CD4-positive, alpha-beta T cell (primary cell): ENCODE data around the gene HS2ST1. TPM values are rescaled to one million over a fixed set of nuclear protein-coding genes. Genes with fewer than 3 reads are reported as not detected.

Experiments used
- ATAC-seq: fragments of 200-7000 bp; cut with Tn5 transposase; one replicate; pipeline ENCODE4 v1.10.0; 2022; ENCODE audit warnings: mild to moderate bottlenecking; ENCODE audit not compliant: poor library complexity
- CTCF ChIA-PET: fragments of 350-600 bp; sonication (Branson Sonifier 250); formaldehyde crosslinking; loops from one replicate; lab custom pipeline; 2021; ENCODE audit warnings: antibody characterized with exemption, inconsistent platforms; lab: Charles Lee
- POLR2A ChIA-PET: fragments of 350-600 bp; sonication (Branson Sonifier 250); formaldehyde crosslinking; loops from one replicate; lab custom pipeline; 2021; ENCODE audit warnings: antibody characterized with exemption, inconsistent platforms; lab: Charles Lee
- DNase-seq, 14 experiments: peaks; one replicate each; pipeline ENCODE4 v3.0.0-alpha.2; 2013 to 2020; ENCODE audit warnings: mixed read lengths in 2 of 14
- H3K27ac ChIP-seq, 2 donors: one replicate each; pipeline versions ENCODE4 v1.5.1 to v1.7.0; 2013; ENCODE audit warnings: low read length in 2 of 2, low read depth in 1 of 2, mild to moderate bottlenecking in 1 of 2
- H3K27me3 ChIP-seq, 2 experiments: 1 replicate in 1 of 2; 2 replicates in 1 of 2; pipeline versions ENCODE4 v1.6.1 to v1.7.0; 2013; ENCODE audit warnings: low read length in 2 of 2, control low read depth in 1 of 2, mild to moderate bottlenecking in 1 of 2, moderate library complexity in 1 of 2; ENCODE audit not compliant: insufficient read depth in 2 of 2, control insufficient read depth in 1 of 2
- H3K36me3 ChIP-seq: one replicate; pipeline ENCODE4 v1.6.1; 2013; ENCODE audit warnings: low read length, control low read depth; ENCODE audit not compliant: insufficient read depth
- H3K4me1 ChIP-seq: one replicate; pipeline ENCODE4 v1.6.1; 2013; ENCODE audit warnings: low read length, control low read depth; ENCODE audit not compliant: insufficient read depth
- H3K4me3 ChIP-seq: one replicate; pipeline ENCODE4 v1.5.1; 2013; ENCODE audit warnings: mild to moderate bottlenecking, low read length, moderate library complexity
- H3K9me3 ChIP-seq, 2 experiments: 1 replicate in 1 of 2; 2 replicates in 1 of 2; pipeline versions ENCODE4 v1.6.1 to v1.7.0; 2013; ENCODE audit warnings: low read length in 2 of 2, mild to moderate bottlenecking in 2 of 2, control low read depth in 1 of 2, moderate library complexity in 1 of 2; ENCODE audit not compliant: control insufficient read depth in 1 of 2, insufficient read depth in 1 of 2
- H3K27ac Mint-ChIP-seq: one replicate; pipeline ENCODE4 v1.8.0; 2020; ENCODE audit warnings: mixed read lengths
- H3K27me3 Mint-ChIP-seq: one replicate; pipeline ENCODE4 v1.8.0; 2021; ENCODE audit warnings: mixed read lengths
- H3K36me3 Mint-ChIP-seq: one replicate; pipeline ENCODE4 v1.8.0; 2021; ENCODE audit warnings: low read depth, mixed read lengths
- H3K4me1 Mint-ChIP-seq: one replicate; pipeline ENCODE4 v1.8.0; 2021; ENCODE audit warnings: low read depth, mixed read lengths
- H3K4me3 Mint-ChIP-seq: one replicate; pipeline ENCODE4 v1.8.0; 2020; ENCODE audit warnings: mild to moderate bottlenecking, mixed read lengths
- H3K9me3 Mint-ChIP-seq: one replicate; pipeline ENCODE4 v1.8.0; 2020; ENCODE audit warnings: mixed read lengths
- CTCF ChIP-seq: fragments of 200-600 bp; IDR thresholded peaks from one replicate; pipeline ENCODE4 v1.8.0; 2022; ENCODE audit warnings: antibody characterized with exemption, mild to moderate bottlenecking
- intact Hi-C, 2 experiments: fragments of 100-400 bp; cut with DNase I in 1 of 2; cut with micrococcal nuclease in 1 of 2; formaldehyde crosslinking; loops; one replicate each; pipeline versions ENCODE4 v1.15.1 to v1.9.0; 2023 to 2025; cut with DNase I, micrococcal nuclease
- total RNA-seq, 174 experiments: library from RNA in 2 of 174; stranded (reverse) in 2 of 174; gene quantifications; one replicate each; pipeline ENCODE4 v1.2.3 and lab custom pipeline; 2021 to 2026

Gene HS2ST1
- total RNA-seq, 2 experiments from 2014 or later: 6.7 to 6.9 TPM

- Mint-ChIP-seq H3K4me1 (peaks cover 11% of the 10 kb centered on the region), H3K36me3 (peaks cover 7% of the 10 kb centered on the region), H3K27ac (no peak overlapping the region), H3K4me3 (no peak overlapping the region), H3K27me3 (no peaks in the 10 kb centered on the region), H3K9me3 (no peaks in the 10 kb centered on the region)
- no peak for DNase-seq
- POLR2A ChIA-PET: no interaction called here
- intact Hi-C loops: no loop called here
- no peak overlapping the region for H3K4me3 ChIP-seq
- no peaks in the 10 kb centered on the region for H3K36me3 ChIP-seq
- no peaks in the 10 kb centered on the region for H3K4me1 ChIP-seq
- no peaks in the 10 kb centered on the region for H3K27me3 ChIP-seq
- CTCF ChIA-PET: interaction anchor here (0.6 to 1.2 kb wide), 2 partner anchors 52 to 547 kb away, joined by 3 read pairs; no protein-coding TSS in a partner anchor
- no peak for ATAC-seq
- no peak overlapping the region for H3K27ac ChIP-seq
- H3K9me3 ChIP-seq: no peaks in the 10 kb centered on the region
- no peak for TF ChIP-seq CTCF
Measured at GRCh38 chr1:86992861-86993260, 78.4 kb downstream of the HS2ST1 start.

GRCh38 chr1:86993269-86993985, 79.0 kb downstream of the HS2ST1 start:
- Mint-ChIP-seq H3K36me3 (peaks cover 5% of the 10 kb centered on the region), H3K27ac (no peak overlapping the region), H3K27me3 (no peaks in the 10 kb centered on the region), H3K4me3 (no peak overlapping the region), H3K4me1 (peaks cover 11% of the 10 kb centered on the region), H3K9me3 (no peaks in the 10 kb centered on the region)
- no peak overlapping the region for H3K27ac ChIP-seq
- no peak for TF ChIP-seq CTCF
- H3K9me3 ChIP-seq: no peaks in the 10 kb centered on the region
- H3K4me1 ChIP-seq: no peaks in the 10 kb centered on the region
- intact Hi-C loops: no loop called here
- no peak overlapping the region for H3K4me3 ChIP-seq
- no peak for ATAC-seq
- no peaks in the 10 kb centered on the region for H3K27me3 ChIP-seq
- no peak for DNase-seq
- ChIA-PET CTCF (interaction anchor here (0.6 to 1.2 kb wide), 2 partner anchors 51 to 548 kb away, joined by 3 read pairs; no protein-coding TSS in a partner anchor), POLR2A (no interaction called here)
- H3K36me3 ChIP-seq: no peaks in the 10 kb centered on the region

- H3K27ac ChIP-seq: no peak overlapping the region
- Mint-ChIP-seq H3K27ac (no peak overlapping the region), H3K27me3 (no peaks in the 10 kb centered on the region), H3K9me3 (no peaks in the 10 kb centered on the region), H3K36me3 (peaks cover 5% of the 10 kb centered on the region), H3K4me3 (no peak overlapping the region), H3K4me1 (peaks cover 11% of the 10 kb centered on the region)
- H3K9me3 ChIP-seq: no peaks in the 10 kb centered on the region
- intact Hi-C loops: no loop called here
- H3K4me3 ChIP-seq: no peak overlapping the region
- DNase-seq (no peak), ATAC-seq (no peak)
- H3K27me3 ChIP-seq: no peaks in the 10 kb centered on the region
- H3K36me3 ChIP-seq: no peaks in the 10 kb centered on the region
- POLR2A ChIA-PET: no interaction called here
- no peaks in the 10 kb centered on the region for H3K4me1 ChIP-seq
- TF ChIP-seq CTCF: no peak
- CTCF ChIA-PET: no interaction called here
Measured at GRCh38 chr1:86994061-86994460, 79.6 kb downstream of the HS2ST1 start.
